ENCODE data around the gene BCLAF3.

The BCLAF3 gene

DNA sequence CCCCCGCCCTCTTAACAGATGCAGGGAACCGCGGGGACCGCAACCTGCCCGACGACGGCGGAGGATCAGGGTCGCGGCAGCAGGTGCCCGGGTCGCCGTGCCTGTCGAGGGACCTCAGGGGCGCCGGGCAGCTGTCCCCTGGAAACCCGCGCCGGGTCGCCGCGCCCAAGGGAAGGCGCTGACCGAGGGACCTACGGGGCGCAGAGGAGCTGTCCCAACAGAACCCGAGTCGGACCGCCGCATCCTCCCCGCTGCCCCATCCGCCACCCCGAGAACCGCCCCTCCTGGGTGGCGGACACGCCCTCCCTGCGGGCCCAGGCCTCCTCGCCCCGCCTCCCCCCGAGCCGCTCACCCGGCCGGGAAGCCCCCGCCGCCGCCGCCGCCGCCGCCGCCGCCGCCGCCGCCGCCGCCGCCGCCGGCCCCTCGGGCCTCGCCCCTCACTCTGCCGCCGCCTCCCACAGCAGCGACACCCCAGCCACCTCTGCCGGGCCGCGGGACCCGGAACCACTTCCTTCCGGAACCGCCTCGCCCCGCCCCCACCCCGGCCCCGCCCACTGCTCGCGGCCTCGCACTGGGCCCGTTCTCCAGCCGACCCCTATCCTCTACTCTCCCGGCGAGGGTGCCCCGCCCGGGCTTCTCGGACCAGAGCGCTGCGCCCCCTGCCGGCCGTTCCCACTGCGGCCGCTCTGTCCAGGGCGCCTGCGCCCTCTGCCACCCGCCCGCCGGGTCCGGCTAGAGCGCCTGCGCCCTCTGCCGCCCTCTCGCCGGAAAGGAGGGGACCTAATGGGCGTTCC is at the start of gene BCLAF3:
Gene BCLAF3 (minus strand): TSS at position 506 of the 794 bp plus-strand sequence. CDS start 20,797 bp downstream, outside the sequence.
- DNase-seq (ENCODE audit: low spot score) (peak; percentile 75), FAIRE-seq (no peak)

DNA sequence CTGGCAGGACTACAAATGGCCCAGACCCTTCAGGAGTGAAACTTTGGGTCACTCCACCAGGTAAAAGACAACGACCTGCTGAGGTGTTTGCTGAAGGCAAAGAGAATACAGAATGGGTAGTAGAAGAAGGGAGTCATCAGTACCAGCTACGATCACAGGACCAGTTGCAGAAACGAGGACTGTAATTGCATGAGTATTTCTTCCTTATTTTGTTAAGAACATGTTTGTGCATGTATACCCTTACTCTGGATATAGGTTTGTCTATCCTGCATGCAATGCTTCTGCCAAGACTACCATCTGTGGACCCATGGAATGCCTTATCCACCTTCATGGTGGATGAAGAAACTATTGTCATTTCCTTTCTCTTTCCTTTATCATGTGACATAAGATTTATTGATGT is 48.1 kb upstream of the BCLAF3 start:
- no peak for DNase-seq (ENCODE audit: low spot score)
- FAIRE-seq: no peak

DNA sequence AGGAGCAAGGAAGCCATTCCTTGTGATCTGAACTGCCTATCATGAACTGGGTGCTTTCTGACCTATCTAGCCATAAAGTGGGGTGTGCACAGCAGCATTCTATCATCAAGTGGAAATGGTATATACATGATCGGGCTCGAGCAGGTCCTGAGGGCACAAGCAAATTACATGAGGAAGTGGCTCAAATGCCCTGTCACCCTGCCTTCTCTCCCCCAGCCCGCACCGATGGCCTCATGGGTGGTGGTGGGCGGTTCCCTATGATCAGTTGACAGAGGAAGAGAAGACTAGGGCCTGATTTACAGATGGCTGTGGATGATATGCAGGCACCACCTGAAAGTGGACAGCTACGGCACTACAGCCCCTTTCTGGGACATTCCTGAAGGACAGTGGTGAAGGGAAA is 46.3 kb upstream of the BCLAF3 start:
- no peak for FAIRE-seq
- no peak for DNase-seq (ENCODE audit: low spot score)

DNA sequence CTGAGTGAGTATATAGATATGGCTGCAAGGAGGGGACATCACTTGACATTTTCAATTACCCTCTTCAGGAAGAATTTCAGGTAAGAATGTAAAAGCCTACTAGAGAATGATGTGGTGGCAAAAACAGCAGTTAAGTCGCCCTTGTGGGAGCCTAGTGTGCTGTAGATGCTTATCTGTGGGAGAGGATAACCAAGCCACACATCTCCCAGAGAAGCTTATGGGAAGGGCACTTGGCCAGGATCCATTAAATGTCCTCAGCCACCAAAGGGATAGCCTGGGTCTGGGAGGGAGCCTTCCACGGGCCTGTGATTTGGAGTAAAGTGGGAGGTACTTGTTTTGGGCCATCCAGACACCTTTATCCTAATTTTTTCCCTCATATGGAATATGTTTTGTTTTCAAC is 41.3 kb upstream of the BCLAF3 start:
- FAIRE-seq (no peak), DNase-seq (ENCODE audit: low spot score) (no peak)

DNA sequence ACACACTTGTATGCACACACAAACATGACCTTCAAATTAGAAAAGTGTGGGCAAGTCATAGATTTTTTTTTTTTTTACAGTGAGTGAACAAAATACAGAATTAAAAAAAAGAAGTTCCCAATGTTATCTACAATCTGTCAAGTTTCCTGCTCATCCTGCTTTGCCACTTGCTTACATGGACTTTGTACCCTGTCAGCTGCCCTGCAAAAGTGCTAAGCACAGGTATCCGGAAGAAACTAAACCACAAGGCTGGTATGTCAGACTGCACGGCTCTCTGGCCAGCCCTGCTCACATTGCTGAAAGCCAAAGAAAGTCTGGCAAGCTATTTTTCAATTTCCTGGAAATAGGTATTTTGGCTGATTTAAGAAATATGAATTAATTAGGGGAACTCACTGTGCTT is 38.9 kb upstream of the BCLAF3 start:
- peak; percentile 40 for DNase-seq (ENCODE audit: low spot score)
- FAIRE-seq: peak; percentile 91

DNA sequence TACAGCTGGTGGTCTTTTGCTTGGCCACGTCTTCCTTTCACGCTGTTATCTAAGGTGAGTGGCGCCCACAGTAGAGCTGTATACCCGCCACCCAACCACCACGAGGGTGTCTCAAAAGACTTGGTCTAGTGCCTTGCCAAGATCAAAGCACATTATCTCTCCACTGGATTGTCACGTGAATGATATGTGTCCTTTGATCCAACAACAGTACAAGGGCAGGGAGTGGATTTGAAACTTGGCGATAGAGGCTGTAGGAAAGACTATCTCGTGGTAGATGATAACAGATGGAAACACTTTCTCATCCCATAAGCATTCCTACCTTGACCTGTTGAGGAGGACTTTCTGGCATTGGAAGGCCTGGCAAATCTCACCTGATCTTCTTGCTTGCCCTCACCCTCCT is 37.7 kb upstream of the BCLAF3 start:
- FAIRE-seq: no peak
- DNase-seq (ENCODE audit: low spot score): no peak

DNA sequence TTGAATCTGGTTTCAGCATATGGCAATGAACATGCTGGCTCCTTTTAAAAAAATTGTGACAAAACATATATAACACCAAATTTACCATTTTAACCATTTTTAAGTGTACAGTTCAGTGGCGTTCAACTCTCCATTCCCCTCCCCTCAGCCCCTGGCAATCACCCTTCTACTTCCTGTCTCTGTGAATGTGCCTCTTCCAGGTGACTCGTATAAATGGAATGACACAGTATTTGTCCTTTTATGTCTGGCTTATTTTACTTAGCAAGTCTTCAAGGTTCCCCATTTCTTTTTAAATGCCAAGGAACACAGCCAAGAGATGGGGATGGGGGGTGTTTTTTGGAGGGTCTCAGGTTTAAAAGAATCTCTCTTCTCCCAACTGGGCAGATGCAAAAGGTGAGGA is 35.4 kb upstream of the BCLAF3 start:
- FAIRE-seq (peak; percentile 73), DNase-seq (ENCODE audit: low spot score) (peak; percentile 57)

DNA sequence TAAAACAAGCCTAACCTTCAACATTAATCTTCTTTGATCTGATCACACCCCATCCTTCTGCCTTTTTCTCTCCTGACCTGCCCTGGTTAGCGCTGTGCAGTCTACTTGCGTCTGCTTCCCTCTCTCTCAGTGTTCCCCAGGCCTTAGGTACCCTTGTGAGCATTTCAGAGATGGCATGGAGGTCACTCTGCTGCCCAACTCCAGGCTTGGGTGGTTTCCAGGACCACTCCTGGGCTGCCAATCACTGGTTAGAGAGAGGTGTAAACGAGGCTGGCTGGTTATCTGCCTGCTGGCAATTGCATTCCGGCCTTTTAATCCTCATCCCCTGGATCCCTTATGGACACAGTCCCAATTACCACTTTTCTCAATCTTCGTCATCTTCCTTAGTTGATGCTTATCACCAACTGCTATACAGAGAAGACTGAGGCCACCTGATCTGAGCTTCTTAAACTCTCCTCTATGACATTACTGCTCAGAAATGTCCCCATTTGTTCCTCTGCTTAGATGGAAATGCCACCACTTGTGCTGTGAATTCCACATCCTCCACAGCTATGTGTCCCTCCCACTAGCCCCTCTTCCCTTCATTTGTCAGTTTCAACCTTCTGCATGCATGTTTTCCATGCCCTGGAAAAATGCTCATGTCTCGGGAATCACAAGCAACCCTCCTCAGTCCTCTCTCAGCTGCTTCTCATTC is 29.0 kb upstream of the BCLAF3 start:
- DNase-seq (ENCODE audit: low spot score): no peak
- FAIRE-seq: no peak

DNA sequence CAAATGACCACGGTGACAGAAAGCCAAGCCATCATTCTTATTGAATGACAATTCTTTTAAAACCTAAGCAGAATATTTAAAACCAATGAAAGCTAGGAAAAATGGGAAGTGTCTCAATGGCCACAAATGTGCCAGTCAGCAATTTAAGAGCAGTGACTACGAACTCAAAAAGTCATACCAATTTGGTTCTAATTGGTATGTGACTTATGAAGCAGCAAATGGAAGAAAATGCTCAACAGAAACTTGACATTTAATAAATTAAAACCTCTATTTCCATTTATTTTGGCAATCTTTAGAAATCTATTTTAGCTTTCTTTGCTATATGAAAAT is 25.7 kb upstream of the BCLAF3 start:
- no peak for FAIRE-seq
- DNase-seq (ENCODE audit: low spot score): no peak

DNA sequence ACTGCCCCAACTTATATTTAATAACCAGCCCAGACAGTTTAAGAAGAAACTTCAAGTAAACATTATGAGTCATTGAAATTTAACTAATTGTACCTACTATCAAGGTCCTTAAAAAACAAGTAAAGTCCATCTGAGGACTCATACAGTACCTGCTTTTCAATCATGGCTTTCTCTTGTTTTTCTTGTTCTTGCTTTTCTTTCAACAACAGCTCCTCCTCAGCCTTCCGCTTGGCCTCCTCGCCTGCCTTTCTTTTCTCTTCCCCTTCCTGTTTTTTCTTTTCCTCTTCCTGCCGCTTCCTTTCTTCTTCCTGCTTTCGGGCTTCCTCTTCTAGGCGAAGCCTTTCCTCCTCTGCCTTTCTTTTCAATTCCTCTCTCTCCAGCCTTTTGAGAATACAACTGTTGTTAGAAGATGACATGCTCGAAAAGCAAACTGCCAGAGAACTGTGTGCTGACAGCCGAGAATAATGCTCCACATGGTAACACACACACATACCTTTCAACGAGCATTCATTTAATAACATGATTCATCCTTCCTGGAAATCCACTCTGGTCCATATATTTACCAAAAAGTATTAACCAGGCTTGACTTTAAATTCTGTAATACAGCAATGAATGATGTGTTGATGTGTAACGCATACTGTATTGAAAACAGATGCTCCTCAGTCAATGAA is 25.2 kb upstream of the BCLAF3 start:
- FAIRE-seq (no peak), DNase-seq (ENCODE audit: low spot score) (no peak)

DNA sequence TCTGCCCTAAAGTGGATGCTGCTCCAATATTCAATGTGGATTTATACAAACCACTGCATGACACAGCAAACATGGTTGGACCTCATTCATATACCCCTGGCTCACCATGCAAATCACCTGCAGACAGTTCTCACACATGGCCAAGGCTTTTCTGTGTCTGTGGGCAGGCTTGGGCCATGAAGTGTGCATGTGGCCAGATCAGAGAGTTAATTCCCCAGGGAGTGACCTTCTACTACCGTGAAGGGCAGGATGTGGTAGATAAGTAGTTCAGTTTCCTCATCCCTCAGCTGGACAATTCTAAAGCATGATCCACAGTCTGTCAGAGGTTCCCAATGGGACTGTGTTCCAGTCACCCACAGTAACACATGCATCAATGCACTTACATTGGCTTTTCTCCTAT is 24.6 kb upstream of the BCLAF3 start:
- DNase-seq (ENCODE audit: low spot score): no peak
- FAIRE-seq: no peak

DNA sequence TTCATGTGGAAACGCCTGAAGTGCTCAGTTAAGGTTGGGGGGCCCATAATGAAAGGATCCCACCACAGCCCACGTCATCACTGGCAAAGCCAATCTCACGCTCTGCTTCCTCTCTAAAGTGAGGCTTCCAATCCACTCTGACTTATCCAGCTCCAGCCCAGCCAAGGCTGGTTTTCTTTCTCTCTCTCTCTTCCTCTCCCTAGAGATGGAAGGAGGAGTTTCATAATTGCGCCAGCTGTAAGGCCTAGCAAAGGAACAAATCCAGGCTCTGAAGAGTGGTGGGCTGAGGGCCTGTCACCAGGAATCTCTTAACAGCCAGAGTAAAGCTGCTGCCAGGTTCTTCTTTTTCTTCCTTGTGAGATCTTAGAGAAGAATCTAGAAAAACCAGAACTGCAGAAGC is 20.7 kb upstream of the BCLAF3 start:
- FAIRE-seq (no peak), DNase-seq (ENCODE audit: low spot score) (no peak)

DNA sequence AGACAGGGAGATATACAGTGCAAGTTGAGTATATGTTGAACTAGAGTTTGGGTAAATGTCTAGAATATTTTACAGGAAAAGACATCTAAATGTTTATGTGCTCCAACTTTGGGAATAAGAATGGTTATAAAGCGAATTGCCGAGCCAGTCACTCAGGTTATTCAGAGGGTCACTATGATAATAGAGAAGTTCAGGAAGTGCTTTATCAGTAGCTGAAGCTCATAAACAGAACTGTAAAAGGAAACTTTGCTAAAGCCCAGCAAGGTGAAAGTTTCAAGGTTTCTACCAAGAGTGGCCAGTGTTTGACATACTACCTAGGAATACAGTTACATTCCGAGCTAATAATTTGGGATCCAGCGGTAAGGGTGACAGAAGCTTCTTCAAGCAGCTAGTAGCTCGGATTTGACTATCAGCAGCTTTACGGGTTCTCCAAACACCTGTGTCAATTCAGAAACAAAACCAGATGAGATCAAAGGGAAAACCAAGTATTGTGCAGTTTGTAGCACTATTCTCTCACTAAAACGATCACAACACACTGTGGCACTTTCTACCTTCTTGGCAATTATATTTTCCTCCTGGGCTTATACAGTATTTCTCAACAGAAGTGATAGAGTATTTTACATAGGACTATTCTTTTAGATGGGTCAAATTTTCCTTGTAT is 17.2 kb upstream of the BCLAF3 start:
- DNase-seq (ENCODE audit: low spot score): no peak
- FAIRE-seq: no peak

DNA sequence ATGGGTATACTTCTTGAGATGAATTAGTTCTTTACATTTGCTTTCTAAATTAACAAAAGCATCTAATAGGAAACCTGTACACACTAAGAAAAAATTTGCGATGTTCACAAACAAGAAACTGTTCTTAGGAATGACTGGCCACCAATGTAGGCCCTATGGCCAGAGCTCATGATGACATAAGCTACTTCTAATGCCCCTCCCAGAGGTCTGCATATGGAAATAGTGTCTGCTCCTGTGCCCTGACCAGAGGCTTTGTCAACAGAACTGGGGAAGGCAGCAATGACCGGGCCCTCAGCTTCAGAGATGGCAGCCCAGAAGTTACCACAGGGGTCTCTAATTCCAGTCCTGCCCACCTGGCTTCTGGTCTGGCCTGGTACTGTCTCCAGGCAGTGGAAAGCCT is 15.0 kb upstream of the BCLAF3 start:
- no peak for FAIRE-seq
- DNase-seq (ENCODE audit: low spot score): no peak

DNA sequence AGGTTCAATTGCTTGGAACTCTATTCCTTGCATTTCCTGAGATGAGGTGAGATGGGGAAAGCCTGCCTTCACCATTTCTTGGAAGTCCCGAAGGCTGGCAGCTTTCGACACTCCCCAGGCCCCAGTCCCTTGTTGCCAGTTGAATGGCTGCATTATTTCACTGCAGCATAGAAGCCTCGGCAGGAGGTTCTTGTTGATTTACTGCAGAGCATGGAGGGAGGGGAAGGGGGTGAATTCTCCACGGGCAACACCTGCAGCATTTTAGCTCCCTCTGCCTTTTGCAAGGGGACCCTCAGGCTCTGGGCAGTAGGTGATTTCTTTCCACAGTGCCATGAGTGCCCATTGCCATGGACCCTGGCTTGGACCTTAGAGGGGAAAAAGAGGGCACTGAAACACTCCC is 10.7 kb upstream of the BCLAF3 start:
- FAIRE-seq: no peak

DNA sequence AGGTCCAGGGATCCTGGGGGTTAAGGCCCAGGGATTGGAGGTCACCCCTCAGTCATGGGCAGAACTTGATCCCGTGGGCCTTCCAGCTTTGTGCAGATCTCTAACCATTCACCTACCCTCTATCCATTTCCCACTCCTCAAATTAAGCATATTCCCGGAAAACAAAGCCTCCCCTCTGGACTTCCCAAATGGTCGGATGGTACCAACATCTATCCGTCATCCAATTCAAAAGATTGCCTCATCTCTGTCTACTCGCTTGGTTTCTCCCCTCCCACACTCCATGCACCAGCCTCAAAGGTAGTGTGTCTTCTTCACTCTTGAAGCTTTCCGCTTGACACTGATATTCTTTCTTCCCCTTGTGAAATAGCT is 473 bp upstream of the BCLAF3 start:
- DNase-seq (ENCODE audit: low spot score): no peak
- FAIRE-seq: no peak

More for the DNA sequence above, 10.7 kb upstream of the BCLAF3 start:
- DNase-seq (ENCODE audit: low spot score): no peak

DNA sequence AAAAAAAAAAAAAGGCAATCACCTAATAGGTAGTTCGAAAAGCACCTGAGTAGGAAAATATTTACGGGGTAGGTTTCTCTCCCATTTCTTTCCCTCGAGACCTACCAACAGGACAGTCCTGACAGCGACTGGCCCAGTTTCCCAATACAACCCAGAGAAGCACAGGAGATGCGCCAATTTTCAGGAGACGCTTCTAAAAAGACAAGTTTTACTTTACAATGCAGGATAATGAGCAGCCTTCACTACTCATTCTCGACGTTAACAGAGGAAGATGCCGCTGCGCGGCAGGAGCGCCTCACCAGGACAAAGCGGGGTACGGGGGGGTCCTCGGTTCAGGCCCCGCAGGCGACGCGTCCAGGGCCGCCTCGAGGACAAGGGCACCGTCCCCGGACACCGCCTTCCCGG is 708 bp downstream of the BCLAF3 start:
- DNase-seq (ENCODE audit: low spot score): no peak

DNA sequence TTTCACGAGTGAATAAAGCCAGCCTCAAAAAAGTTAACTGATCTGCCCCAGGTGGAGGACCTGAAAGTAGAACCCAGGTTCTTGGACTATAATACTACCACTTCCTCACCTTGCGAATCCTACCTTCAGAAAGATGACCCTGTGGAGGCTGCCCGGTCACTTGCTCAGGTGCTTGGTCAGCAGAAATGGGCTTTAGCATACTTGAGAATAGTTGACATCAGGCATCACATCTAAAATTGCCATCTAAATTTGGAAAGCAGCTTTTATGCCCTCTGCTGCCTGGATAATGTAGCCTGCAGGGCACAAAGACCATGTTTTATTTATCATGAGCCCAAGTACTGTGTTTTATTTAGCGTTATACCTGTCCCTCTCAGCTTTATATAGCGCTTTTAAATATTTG is 3.0 kb downstream of the BCLAF3 start:
- FAIRE-seq: no peak
- DNase-seq (ENCODE audit: low spot score): no peak

More for the DNA sequence above, 708 bp downstream of the BCLAF3 start:
- no peak for FAIRE-seq

DNA sequence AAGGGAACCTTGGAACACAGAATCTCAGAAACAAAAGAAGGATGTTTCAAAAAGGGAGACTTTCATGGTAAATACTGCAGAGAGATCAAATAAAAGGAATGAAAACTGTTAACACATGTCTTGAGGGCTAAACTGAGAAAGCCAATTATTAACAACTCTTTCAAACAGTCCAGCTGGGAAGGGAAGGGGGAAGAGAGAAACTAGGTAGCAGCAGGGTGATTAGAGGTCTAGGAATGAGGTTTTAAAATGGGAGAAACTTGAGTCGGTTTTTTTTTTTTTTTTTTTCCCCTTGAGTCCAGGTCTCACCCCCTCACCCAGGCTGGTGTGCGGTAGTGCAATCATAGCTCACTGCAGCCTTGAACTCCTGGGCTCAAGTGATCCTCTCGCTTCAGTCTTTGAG is 4.3 kb downstream of the BCLAF3 start:
- FAIRE-seq: peak; percentile 61
- DNase-seq (ENCODE audit: low spot score): no peak

DNA sequence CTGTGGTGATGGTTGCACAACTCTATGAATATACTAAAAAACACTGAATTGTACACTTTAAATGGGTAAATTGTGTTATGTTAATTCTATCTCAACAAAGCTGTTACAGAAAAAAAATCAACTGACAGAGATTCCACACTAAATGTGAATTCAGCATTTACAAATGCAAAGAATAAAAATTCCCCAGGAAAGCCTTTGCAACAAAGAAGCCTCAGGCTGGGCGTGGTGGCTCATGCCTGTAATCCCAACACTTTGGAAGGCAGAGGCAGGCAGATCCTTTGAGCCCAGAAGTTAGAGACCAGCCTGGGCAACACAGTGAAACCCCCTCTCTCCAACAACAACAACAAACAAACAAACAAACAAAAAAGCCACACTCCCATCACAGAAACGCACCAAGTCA is 8.9 kb downstream of the BCLAF3 start:
- FAIRE-seq (no peak), DNase-seq (ENCODE audit: low spot score) (no peak)

DNA sequence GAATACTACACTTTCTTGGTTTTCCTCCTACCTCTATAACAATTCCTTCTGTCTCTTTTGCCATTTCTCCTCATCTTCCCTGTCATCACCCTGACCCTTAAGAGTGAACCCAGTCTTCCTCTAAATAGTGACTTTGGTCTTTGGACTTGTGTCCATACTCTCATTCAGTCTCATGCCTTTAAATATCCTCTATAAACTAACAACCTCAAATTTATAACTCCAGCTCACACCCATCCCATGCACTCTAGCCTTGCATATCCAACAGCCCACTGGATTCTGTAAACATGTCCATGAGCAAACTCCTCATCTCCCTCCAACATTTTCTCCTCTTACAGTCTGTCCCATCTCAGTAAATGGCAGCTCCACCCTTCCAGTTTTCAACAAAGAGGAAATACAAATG is 15.0 kb downstream of the BCLAF3 start:
- DNase-seq (ENCODE audit: low spot score) (no peak), FAIRE-seq (no peak)

DNA sequence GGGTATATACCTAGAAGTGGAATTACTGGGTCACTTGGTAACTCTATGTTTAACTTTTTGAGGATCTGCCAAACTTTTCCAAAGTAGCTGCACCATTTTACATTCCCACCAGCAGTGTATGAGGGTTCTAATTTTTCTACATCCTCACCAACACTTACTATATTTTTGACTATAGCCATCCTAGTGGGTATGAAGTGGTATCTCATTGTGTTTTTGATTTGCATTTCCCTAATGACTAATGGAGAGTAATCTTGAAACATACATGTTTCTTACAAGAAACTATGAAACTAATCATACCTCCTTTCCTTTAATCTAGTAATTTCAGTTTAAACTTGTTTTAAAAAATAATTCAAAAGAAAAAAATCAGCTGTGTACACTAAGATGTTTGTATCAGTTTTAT is 17.9 kb downstream of the BCLAF3 start:
- no peak for DNase-seq (ENCODE audit: low spot score)
- FAIRE-seq: peak; percentile 54
